ENCODE measurements around the gene LSM10. TPM values are rescaled to one million over a fixed set of nuclear protein-coding genes. Genes with fewer than 3 reads are reported as not detected.

Gene LSM10
- total RNA-seq, 1 donor from 2014 or later = 45.7 TPM

DNA sequence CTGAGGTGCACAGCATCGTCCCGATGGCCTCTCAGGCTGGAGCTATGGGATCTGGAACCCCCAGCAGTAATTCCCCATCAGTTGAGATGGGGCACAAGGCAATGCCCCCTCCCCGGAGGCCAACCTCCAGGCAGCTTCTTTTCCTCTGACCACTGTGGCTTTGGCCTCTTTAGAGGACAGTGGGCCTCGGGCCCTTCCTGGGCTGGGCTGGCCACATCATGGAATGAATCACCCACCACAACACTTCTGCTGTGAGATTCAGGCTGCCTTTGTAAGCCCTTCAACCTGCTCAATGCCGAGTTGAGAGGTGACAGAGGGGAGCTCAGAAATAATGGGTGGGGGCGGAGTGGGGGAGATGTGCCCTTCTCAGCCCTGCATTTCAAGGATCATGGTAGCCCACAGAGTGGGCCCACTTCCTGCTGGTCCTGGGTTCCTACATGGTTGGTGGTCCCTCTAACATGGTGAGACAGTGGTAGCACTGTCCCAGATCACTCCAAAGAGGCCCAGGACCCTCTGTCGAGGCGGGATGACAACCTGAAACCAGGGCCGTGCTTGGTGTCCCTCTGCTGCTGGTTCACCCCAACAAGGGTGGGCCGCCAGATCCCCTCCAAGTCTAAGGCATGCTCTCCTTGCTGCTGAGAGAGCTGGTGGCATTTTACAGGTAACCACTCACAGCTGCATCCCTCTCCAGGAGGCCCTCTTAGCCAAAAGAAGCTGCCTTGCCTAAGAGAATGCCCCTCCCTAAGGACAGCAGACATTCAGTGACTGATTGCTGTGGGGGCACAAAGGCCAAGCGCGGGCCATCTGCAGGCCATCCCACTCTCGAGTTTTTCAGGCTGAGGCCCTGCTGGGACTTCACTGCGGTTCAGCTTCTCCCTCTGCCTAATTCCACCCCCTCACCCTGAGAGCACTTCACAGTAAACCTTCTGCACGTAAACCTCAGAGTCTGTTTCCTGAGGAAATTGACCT, 44.5 kb downstream of the LSM10 start:
- Mint-ChIP-seq H3K27me3 (ENCODE audit: low read depth) (no peaks in the 10 kb centered on the region), H3K9me3 (ENCODE audit: low read depth) (no peaks in the 10 kb centered on the region), H3K4me1 (ENCODE audit: low read depth) (peaks cover 54% of the 10 kb centered on the region), H3K4me3 (ENCODE audit: unreplicated experiment) (peak overlapping the region; percentile 23), H3K36me3 (ENCODE audit: low read depth) (peaks cover 22% of the 10 kb centered on the region), H3K27ac (ENCODE audit: unreplicated experiment) (peak overlapping the region; percentile 100)
- DNase-seq (ENCODE audit: low spot score) = no peak
- TF ChIP-seq, protein P1, sequence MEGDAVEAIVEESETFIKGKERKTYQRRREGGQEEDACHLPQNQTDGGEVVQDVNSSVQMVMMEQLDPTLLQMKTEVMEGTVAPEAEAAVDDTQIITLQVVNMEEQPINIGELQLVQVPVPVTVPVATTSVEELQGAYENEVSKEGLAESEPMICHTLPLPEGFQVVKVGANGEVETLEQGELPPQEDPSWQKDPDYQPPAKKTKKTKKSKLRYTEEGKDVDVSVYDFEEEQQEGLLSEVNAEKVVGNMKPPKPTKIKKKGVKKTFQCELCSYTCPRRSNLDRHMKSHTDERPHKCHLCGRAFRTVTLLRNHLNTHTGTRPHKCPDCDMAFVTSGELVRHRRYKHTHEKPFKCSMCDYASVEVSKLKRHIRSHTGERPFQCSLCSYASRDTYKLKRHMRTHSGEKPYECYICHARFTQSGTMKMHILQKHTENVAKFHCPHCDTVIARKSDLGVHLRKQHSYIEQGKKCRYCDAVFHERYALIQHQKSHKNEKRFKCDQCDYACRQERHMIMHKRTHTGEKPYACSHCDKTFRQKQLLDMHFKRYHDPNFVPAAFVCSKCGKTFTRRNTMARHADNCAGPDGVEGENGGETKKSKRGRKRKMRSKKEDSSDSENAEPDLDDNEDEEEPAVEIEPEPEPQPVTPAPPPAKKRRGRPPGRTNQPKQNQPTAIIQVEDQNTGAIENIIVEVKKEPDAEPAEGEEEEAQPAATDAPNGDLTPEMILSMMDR (IDR thresholded peaks at IDR 0.05) = no peak

DNA sequence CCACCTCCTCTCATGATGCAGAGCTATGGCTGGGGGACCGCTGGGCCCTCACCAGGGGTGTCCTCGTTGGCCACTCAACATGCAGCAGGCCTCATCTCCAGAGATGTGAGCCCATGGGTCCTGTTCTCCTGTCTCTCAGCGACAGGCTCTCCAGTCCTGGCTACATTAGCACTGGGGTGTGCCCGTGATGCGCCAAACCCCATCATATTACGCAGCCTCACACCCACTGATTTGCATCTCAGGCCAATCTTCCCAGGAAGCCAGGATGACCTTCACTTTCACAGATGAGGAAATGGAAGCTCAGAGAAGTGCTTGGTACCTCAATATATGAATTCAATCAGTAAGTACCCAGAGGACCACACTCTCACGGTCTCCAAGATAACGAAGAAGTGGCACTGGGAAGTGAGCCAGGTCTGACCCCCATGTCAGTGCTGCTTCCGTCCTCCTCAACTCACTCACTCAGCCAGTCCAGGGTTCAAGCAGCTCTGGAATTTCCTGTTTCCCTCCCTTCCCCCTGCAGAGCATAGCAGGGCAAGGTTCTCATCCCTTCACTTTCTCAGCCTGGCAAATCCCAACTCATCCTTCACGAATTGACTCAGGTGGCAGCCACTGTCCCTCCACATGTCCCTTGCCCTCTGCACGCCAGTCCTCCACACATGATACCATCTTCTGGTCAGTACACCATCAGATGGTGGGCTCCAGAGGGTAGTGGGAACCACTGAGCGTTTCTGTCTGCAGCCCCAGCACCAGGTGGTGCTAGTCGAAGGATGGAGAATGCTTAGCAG, 45.4 kb downstream of the LSM10 start:
- TF ChIP-seq, protein P1 (IDR thresholded peaks at IDR 0.05) = peak; percentile 57
- Mint-ChIP-seq H3K27me3 (ENCODE audit: low read depth) (no peaks in the 10 kb centered on the region), H3K9me3 (ENCODE audit: low read depth) (no peaks in the 10 kb centered on the region), H3K36me3 (ENCODE audit: low read depth) (peaks cover 24% of the 10 kb centered on the region), H3K4me3 (ENCODE audit: unreplicated experiment) (peak overlapping the region; percentile 23), H3K27ac (ENCODE audit: unreplicated experiment) (peak overlapping the region; percentile 100), H3K4me1 (ENCODE audit: low read depth) (peaks cover 54% of the 10 kb centered on the region)
- no peak for DNase-seq (ENCODE audit: low spot score)

DNA sequence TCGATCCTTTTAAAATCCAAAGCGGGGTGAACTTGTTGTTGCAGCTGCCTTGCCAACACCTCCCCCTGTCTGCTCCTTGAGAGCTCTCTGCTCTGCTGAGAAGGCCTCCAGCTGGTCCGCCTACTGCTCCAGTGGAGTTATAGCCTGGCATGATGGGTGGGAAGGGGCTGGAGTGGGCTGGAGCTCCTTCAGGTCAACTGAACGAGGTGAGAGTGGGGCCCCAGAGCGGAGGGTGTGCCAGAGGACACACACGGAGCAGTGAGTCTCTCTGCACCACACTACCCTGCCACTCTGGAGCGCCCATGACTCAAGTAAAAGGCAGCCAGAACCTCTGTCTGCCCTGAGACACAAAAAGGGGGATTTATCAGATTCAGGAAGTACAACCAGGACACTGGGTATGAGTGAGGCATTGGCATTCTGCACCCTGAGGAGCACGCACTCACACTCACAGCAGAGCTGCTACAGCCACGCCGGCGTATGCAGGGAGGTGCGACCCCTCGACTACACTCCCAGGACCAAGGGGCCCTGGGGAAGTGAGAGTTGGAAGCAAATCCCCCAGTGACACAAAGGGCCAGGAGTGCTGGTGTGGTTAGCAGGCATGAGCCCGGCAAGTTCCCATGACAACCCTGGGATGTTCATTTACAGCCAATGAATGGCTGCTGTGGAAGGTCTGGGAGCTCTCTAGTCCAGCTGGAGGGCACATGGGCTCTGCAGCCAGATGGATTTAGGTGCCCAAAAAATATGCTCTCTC, 46.3 kb downstream of the LSM10 start:
- Mint-ChIP-seq H3K27me3 (ENCODE audit: low read depth) (no peaks in the 10 kb centered on the region), H3K27ac (ENCODE audit: unreplicated experiment) (peak overlapping the region; percentile 100), H3K4me3 (ENCODE audit: unreplicated experiment) (peak overlapping the region; percentile 60), H3K9me3 (ENCODE audit: low read depth) (no peaks in the 10 kb centered on the region), H3K36me3 (ENCODE audit: low read depth) (peaks cover 27% of the 10 kb centered on the region), H3K4me1 (ENCODE audit: low read depth) (peaks cover 54% of the 10 kb centered on the region)
- DNase-seq (ENCODE audit: low spot score) = no peak
- TF ChIP-seq, protein P1 (IDR thresholded peaks at IDR 0.05) = peak; percentile 68

DNA sequence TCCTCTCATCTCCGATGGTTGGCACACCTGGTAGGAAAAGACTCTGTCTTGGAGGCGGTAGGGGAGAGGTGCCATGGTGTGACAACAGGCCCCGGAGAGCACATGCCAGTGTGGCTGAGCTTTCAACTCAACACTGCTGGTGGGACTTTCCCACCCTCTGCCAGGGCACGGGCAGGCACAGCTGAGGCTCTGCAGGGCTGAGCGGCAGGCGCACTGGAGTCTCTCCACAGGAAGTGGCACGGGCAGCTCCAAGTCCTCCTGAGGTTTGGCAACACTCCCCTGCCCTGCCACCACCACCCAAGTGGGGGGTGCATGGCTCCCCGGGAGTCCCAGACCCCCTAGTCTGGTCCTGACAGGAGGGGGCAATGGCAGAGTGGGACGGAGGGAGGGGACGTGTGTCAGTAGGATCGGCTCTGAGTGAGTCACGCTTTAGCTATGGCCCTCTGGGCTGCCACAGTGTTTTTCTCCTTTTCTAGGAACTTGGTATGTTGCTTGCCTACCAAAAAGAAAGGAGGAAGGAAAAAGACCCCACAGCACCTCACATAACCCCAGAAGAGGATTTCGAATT, 47.0 kb downstream of the LSM10 start:
- Mint-ChIP-seq H3K9me3 (ENCODE audit: low read depth) (no peaks in the 10 kb centered on the region), H3K36me3 (ENCODE audit: low read depth) (peaks cover 27% of the 10 kb centered on the region), H3K27ac (ENCODE audit: unreplicated experiment) (peak overlapping the region; percentile 100), H3K27me3 (ENCODE audit: low read depth) (no peaks in the 10 kb centered on the region), H3K4me3 (ENCODE audit: unreplicated experiment) (peak overlapping the region; percentile 60), H3K4me1 (ENCODE audit: low read depth) (peaks cover 54% of the 10 kb centered on the region)
- no peak for DNase-seq (ENCODE audit: low spot score)
- TF ChIP-seq, protein P1 (IDR thresholded peaks at IDR 0.05) = no peak
